Gastrocnemius medialis (tissue), 4 donors: ENCODE results near the gene USO1.
"Not testable (repeated sequence)": the region's sequence is repeated elsewhere in the genome, so short reads cannot be mapped to it uniquely, and the experiment has no call there.

ENCODE experiments used
- CTCF ChIP-seq, 5 experiments: fragments of 450-650 bp in 3 of 5; fragments of 200-600 bp in 2 of 5; sonication (generic) in 2 of 5; IDR thresholded peaks in 4 of 5; conservative IDR thresholded peaks in 1 of 5; 1 replicate in 4 of 5; 2 replicates in 1 of 5; pipeline ENCODE4 v1.5.1; 2016 to 2019; ENCODE audit warnings: antibody characterized with exemption in 5 of 5, mild to moderate bottlenecking in 3 of 5, moderate library complexity in 3 of 5
- POLR2A ChIP-seq, 2 donors: fragments of 450-650 bp; IDR thresholded peaks; one replicate each; pipeline ENCODE4 v1.6.1; 2017; ENCODE audit warnings: antibody characterized with exemption in 2 of 2, mild to moderate bottlenecking in 2 of 2, moderate library complexity in 2 of 2

- TF ChIP-seq CTCF (IDR thresholded peaks at IDR 0.05 in 4 of 5, conservative IDR thresholded peaks at IDR 0.05 in 1 of 5), result not testable (repeated sequence)
- TF ChIP-seq POLR2A (IDR thresholded peaks at IDR 0.05), result peak; percentile 40 to 58
Observed at GRCh38 chr4:75725942-75726538, 1.7 kb downstream of the USO1 start.
